ENCODE data around the gene LYPLA2. TPM values are rescaled to one million over a fixed set of nuclear protein-coding genes. Genes with fewer than 3 reads are reported as not detected.
A peak's percentile ranks its signal among the peaks of the same experiment; 100 is the strongest.

Gene LYPLA2
- total RNA-seq, 1 experiment from 2014 or later = 78.0 TPM

- no peaks in the 10 kb centered on the region for H3K27me3 ChIP-seq (ENCODE audit: insufficient read depth, low read length)
- TF ChIP-seq ZBTB33 (IDR thresholded peaks at IDR 0.05; ENCODE audit: extremely low read depth, insufficient replicate concordance, low read length) (no peak), CBX3 (IDR thresholded peaks at IDR 0.05; ENCODE audit: low read depth) (no peak), ZFX (IDR thresholded peaks at IDR 0.05) (no peak), ZNF274 (IDR thresholded peaks at IDR 0.05; ENCODE audit: low read depth, low read length) (no peak), SP1 (IDR thresholded peaks at IDR 0.05; ENCODE audit: low read depth) (no peak), YY1 (IDR thresholded peaks at IDR 0.05; ENCODE audit: extremely low read depth, insufficient replicate concordance, low read depth, low read length) (no peak), JUND (IDR thresholded peaks at IDR 0.05) (no peak), POLR2AphosphoS5 (IDR thresholded peaks at IDR 0.05; ENCODE audit: low read depth, low read length) (no peak), REST (IDR thresholded peaks at IDR 0.05; ENCODE audit: low read depth) (no peak), RAD21 (IDR thresholded peaks at IDR 0.05; ENCODE audit: low read depth) (peak; percentile 90), CEBPB (IDR thresholded peaks at IDR 0.05; ENCODE audit: low read depth) (no peak), CTCF (IDR thresholded peaks at IDR 0.05 in 2 of 3, conservative IDR thresholded peaks at IDR 0.05 in 1 of 3; ENCODE audit: borderline replicate concordance in 1 of 3, insufficient read depth in 1 of 3, low read depth in 2 of 3, low read length in 2 of 3) (peak; percentile 85 to 97 (median 93)), ELF1 (IDR thresholded peaks at IDR 0.05; ENCODE audit: borderline replicate concordance, low read depth) (no peak)
- DNase-seq (ENCODE audit: low read depth, low spot score) (peak; percentile 64), ATAC-seq (peak; percentile 97)
- no peak overlapping the region for H3K9ac ChIP-seq (ENCODE audit: low read length)
- no peaks in the 10 kb centered on the region for H4K20me1 ChIP-seq (ENCODE audit: insufficient read depth)
- H3K4me2 ChIP-seq (ENCODE audit: low read length) = 0 out of 2 replicates have a peak overlapping the region, but pooled peaks have one; percentile 17
- no peak overlapping the region for H3K4me3 ChIP-seq (replicated peaks in 1 of 2; ENCODE audit: low read depth in 1 of 2, low read length in 2 of 2)
- POLR2A ChIA-PET = interaction anchor here (0.9 kb wide), 1 partner anchor 53 kb away, joined by 3 read pairs; the partner anchor contains the start of gene HMGCL
- H3K9me3 ChIP-seq (ENCODE audit: control insufficient read depth in 1 of 2, insufficient read depth in 1 of 2, low read depth in 1 of 2, low read length in 2 of 2) = no peaks in the 10 kb centered on the region
- H3K27ac ChIP-seq (ENCODE audit: low read depth, low read length) = no peak overlapping the region
- H3K9me2 ChIP-seq (ENCODE audit: insufficient read depth) = no peaks in the 10 kb centered on the region
- H3K79me2 ChIP-seq (ENCODE audit: insufficient read depth, low read length) = peaks cover 18% of the 10 kb centered on the region
- intact Hi-C loops (cut with micrococcal nuclease) = loop anchor here (1.0 to 5.0 kb wide), 4 partner anchors 82 to 620 kb away; partner anchors contain the start of gene FUCA1
- peaks cover 4 to 6% of the 10 kb centered on the region in 2 experiments; a peak in 2 of 4 replicates for H3K4me1 ChIP-seq (ENCODE audit: control insufficient read depth in 1 of 2, insufficient read depth in 2 of 2, low read length in 2 of 2)
- CTCF ChIA-PET = interaction anchor here (0.6 to 3.4 kb wide), 18 partner anchors 10 to 427 kb away, joined by 3 to 62 read pairs (median 3); partner anchors contain the start of genes GALE and LYPLA2
- H2AFZ ChIP-seq (ENCODE audit: low read depth, low read length, poor library complexity, severe bottlenecking) = no peak overlapping the region
- H3K36me3 ChIP-seq (ENCODE audit: control insufficient read depth in 1 of 2, insufficient read depth in 2 of 2, low read length in 2 of 2) = peaks cover 4 to 7% of the 10 kb centered on the region in 2 experiments; a peak in 2 of 4 replicates
- no TSS peak for BruUV-seq (replicated peaks)
- RAD21 ChIA-PET (ENCODE audit: low non-redundant PET in 1 of 2, low total read pairs in 2 of 2, uncharacterized antibody in 2 of 2, unreplicated experiment in 2 of 2) = interaction anchor here (0.7 to 1.6 kb wide), 5 partner anchors 27 to 159 kb away, joined by 3 to 10 read pairs (median 4); no protein-coding TSS in a partner anchor
Observed at GRCh38 chr1:23772049-23772853, 18.7 kb upstream of the LYPLA2 start.
